COLO668 (cell line): ENCODE data around the gene ZSWIM8.

Experiments
- DNase-seq: peaks from one replicate; lab custom pipeline; 2025; ENCODE audit not compliant: unreplicated experiment; lab: John Stamatoyannopoulos, UW

The ZSWIM8 gene

GRCh38 chr10:73796766-73797165 lies 11.4 kb downstream of the ZSWIM8 start:
- DNase-seq: no peak

GRCh38 chr10:73797324-73798025 lies 12.1 kb downstream of the ZSWIM8 start:
- DNase-seq: no peak

GRCh38 chr10:73798087-73798486 lies 12.7 kb downstream of the ZSWIM8 start:
- DNase-seq: no peak

GRCh38 chr10:73798927-73799560 lies 13.6 kb downstream of the ZSWIM8 start:
- no peak for DNase-seq

- DNase-seq: no peak
Measured at GRCh38 chr10:73799899-73800559, 14.6 kb downstream of the ZSWIM8 start.

GRCh38 chr10:73800560-73801252 lies 15.3 kb downstream of the ZSWIM8 start:
- no peak for DNase-seq

- DNase-seq: no peak
Measured at GRCh38 chr10:73801253-73801590, 15.8 kb downstream of the ZSWIM8 start.

GRCh38 chr10:73802276-73802991 lies 17.0 kb downstream of the ZSWIM8 start:
- no peak for DNase-seq

- DNase-seq: no peak
Measured at GRCh38 chr10:73803680-73804286, 18.4 kb downstream of the ZSWIM8 start.

- no peak for DNase-seq
Measured at GRCh38 chr10:73806176-73806950, 21.0 kb downstream of the ZSWIM8 start.

GRCh38 chr10:73807471-73807870 lies 22.1 kb downstream of the ZSWIM8 start:
- DNase-seq: no peak

- no peak for DNase-seq
Measured at GRCh38 chr10:73808021-73808815, 22.8 kb downstream of the ZSWIM8 start.

- DNase-seq: no peak
Measured at GRCh38 chr10:73809061-73809818, 23.8 kb downstream of the ZSWIM8 start.

GRCh38 chr10:73810358-73810734 lies 24.9 kb downstream of the ZSWIM8 start:
- no peak for DNase-seq

GRCh38 chr10:73810735-73811465 lies 25.5 kb downstream of the ZSWIM8 start:
- peak; percentile 34 for DNase-seq

GRCh38 chr10:73812657-73813056 lies 27.3 kb downstream of the ZSWIM8 start:
- no peak for DNase-seq

- no peak for DNase-seq
Measured at GRCh38 chr10:73813333-73813732, 27.9 kb downstream of the ZSWIM8 start.
